Measurements from ENCODE around the gene LTBP1.

The LTBP1 gene

GRCh38 chr2:32930436-32930835 is 16.3 kb upstream of the LTBP1 start:
- no peak overlapping the region for H3K4me3 ChIP-seq
- no peak overlapping the region for H3K27ac ChIP-seq
- H3K4me1 ChIP-seq = no peaks in the 10 kb centered on the region
- no peak overlapping the region for H3K4me2 ChIP-seq
- no peak for TF ChIP-seq Cebpa-rat (IDR thresholded peaks at IDR 0.05)
- no peaks in the 10 kb centered on the region for H3K36me3 ChIP-seq
- no peak overlapping the region for H3K9ac ChIP-seq
- H3K27me3 ChIP-seq = no peaks in the 10 kb centered on the region
- no peaks in the 10 kb centered on the region for H4K20me1 ChIP-seq
- H3K9me3 ChIP-seq = no peaks in the 10 kb centered on the region

DNA sequence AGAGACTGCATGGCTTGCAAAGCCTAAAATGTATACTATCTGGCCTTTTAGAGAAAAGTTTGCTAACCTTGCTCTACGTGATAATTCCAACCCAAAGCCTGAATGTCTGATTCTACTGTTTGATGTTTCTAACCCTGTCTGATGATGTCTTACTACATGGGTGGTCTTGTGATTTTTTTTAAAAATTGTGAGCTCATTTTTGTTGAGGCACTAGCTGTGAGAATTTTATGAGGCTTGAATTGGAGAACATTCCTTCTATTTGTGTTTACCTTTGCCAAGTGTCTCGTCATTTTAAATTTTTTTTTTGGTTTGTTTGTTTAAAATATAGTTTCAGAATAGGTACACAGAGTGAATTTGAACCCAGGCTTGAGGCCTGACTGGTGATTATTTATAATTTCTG is 15.2 kb upstream of the LTBP1 start:
- Histone ChIP-seq H3K4me2 (no peak overlapping the region), H3K27ac (no peak overlapping the region), H3K4me3 (no peak overlapping the region), H3K9me3 (no peaks in the 10 kb centered on the region), H3K27me3 (no peaks in the 10 kb centered on the region), H3K36me3 (no peaks in the 10 kb centered on the region), H4K20me1 (no peaks in the 10 kb centered on the region), H3K9ac (no peak overlapping the region), H3K4me1 (no peaks in the 10 kb centered on the region)
- no peak for TF ChIP-seq Cebpa-rat (IDR thresholded peaks at IDR 0.05)

DNA sequence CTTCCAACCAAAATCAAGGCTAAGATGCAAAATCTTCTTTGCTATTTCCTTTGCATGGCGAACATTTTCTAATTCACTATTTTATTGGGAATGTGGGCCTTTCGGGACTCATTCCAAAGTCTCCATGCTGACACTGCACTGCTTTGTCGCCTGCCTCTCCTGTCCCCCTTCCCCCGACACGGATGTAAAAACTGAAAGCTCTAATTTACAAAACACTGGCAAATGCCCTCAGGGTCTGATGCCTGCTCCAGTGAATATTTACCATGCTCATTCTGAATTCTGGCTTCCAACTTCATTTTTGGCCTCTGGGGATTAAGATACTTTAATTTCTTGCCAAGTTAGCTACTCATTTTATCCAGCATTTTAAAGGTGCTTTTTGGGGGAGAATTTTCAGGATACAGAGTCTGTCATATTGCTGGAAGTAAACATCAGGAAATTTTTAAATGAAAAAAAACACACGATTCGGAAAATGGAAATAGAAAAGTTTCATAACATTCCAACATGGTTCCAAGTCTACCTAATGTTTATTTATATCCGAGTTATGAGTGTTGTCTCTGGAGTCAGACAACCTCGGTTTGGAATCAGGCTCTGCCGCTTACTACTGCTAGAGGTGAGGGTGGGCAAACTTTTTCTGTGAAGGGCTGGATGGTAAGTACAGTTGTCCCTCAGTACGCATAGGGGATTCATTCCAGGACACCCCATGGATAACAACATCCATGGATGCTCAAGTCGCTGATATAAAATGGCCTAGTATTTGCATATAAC is 14.6 kb upstream of the LTBP1 start:
- Histone ChIP-seq H3K9ac (no peak overlapping the region), H3K27me3 (no peaks in the 10 kb centered on the region), H3K4me1 (no peaks in the 10 kb centered on the region), H3K9me3 (no peaks in the 10 kb centered on the region), H3K4me3 (no peak overlapping the region), H3K4me2 (no peak overlapping the region), H4K20me1 (no peaks in the 10 kb centered on the region), H3K36me3 (no peaks in the 10 kb centered on the region), H3K27ac (no peak overlapping the region)
- TF ChIP-seq Cebpa-rat (IDR thresholded peaks at IDR 0.05) = no peak

GRCh38 chr2:32932825-32933755 is 13.7 kb upstream of the LTBP1 start:
- Histone ChIP-seq H3K27me3 (no peaks in the 10 kb centered on the region), H3K4me1 (no peaks in the 10 kb centered on the region), H3K9ac (no peak overlapping the region), H3K27ac (no peak overlapping the region), H3K4me2 (no peak overlapping the region), H3K4me3 (no peak overlapping the region), H3K36me3 (no peaks in the 10 kb centered on the region), H4K20me1 (no peaks in the 10 kb centered on the region), H3K9me3 (no peaks in the 10 kb centered on the region)
- TF ChIP-seq Cebpa-rat (IDR thresholded peaks at IDR 0.05) = no peak

- Histone ChIP-seq H3K27ac (no peak overlapping the region), H3K9me3 (no peaks in the 10 kb centered on the region), H3K4me2 (no peak overlapping the region), H3K27me3 (no peaks in the 10 kb centered on the region), H3K4me1 (no peaks in the 10 kb centered on the region), H3K9ac (no peak overlapping the region), H3K4me3 (no peak overlapping the region), H4K20me1 (no peaks in the 10 kb centered on the region), H3K36me3 (no peaks in the 10 kb centered on the region)
- no peak for TF ChIP-seq Cebpa-rat (IDR thresholded peaks at IDR 0.05)
Measured at GRCh38 chr2:32933756-32934095, 13.0 kb upstream of the LTBP1 start.

DNA sequence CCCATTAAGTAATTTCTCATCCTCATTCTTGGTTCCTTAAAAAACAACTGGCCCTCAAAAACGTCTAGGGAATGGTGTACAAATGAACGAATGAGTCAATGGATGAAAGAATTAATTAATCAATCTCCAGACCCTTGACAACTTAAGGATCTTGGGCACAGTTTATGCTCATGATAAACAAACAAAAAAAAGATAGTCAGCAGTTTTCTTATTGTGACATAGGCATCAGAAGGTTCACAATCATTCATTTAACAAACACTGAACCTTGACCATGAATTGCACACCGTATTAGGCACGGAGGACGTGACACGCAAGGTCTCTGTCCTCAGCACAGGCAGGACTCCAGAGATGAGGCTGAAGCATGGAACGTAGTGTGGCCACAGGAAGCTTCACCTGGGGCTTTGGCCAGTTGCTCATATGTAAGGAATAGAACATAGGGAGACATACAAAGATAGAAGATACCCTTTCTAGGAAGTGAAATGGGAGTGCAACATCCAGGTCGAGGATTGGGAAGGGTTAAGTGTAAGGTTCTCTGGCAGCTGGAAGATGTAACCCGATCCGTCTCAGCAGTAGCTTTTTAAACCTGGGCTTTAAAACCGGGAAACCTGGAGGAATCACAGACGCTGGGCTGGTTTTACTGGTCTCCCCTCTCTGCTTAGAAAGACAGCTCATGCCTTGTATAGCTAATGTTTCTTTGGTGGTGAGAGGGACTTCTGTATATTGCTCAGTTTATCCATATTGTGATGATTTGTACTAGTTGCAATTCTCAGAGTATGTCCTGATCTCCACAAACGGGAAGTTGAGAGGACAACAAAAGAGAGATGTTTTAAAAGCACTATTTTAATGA is 8.9 kb upstream of the LTBP1 start:
- Histone ChIP-seq H3K27me3 (no peaks in the 10 kb centered on the region), H3K4me2 (no peak overlapping the region), H3K4me3 (no peak overlapping the region), H3K9me3 (no peaks in the 10 kb centered on the region), H3K27ac (no peak overlapping the region), H3K36me3 (no peaks in the 10 kb centered on the region), H3K9ac (no peak overlapping the region), H4K20me1 (no peaks in the 10 kb centered on the region), H3K4me1 (no peaks in the 10 kb centered on the region)
- no peak for TF ChIP-seq Cebpa-rat (IDR thresholded peaks at IDR 0.05)

DNA sequence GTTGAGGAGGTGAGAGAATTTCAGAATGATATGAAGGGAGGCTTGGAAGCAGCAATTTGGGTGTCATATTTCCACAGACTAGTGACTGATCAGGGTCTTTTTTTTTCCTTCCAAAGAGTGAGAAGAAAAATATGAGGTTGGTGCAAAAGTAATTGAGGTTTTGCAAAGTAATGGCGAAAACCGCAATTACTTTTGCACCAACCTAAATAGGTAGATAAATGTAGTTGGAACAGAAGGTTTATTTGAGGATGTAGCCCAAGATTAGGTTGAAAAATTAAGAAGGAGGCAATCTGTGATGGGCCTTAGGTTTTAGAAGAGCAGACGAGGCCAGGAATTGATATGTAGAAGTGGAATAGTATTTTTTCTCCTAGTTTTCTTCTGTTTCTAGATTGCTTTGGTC is 7.8 kb upstream of the LTBP1 start:
- H3K27ac ChIP-seq = no peak overlapping the region
- TF ChIP-seq Cebpa-rat (IDR thresholded peaks at IDR 0.05) = no peak
- H3K4me3 ChIP-seq = no peak overlapping the region
- no peaks in the 10 kb centered on the region for H3K4me1 ChIP-seq
- no peaks in the 10 kb centered on the region for H3K36me3 ChIP-seq
- no peaks in the 10 kb centered on the region for H4K20me1 ChIP-seq
- H3K4me2 ChIP-seq = no peak overlapping the region
- no peaks in the 10 kb centered on the region for H3K9me3 ChIP-seq
- H3K27me3 ChIP-seq = no peaks in the 10 kb centered on the region
- H3K9ac ChIP-seq = no peak overlapping the region

GRCh38 chr2:32940316-32940997 is 6.3 kb upstream of the LTBP1 start:
- no peaks in the 10 kb centered on the region for H3K27me3 ChIP-seq
- no peak overlapping the region for H3K4me2 ChIP-seq
- H3K27ac ChIP-seq = no peak overlapping the region
- H3K4me3 ChIP-seq = no peak overlapping the region
- H4K20me1 ChIP-seq = no peaks in the 10 kb centered on the region
- no peaks in the 10 kb centered on the region for H3K9me3 ChIP-seq
- H3K4me1 ChIP-seq = no peaks in the 10 kb centered on the region
- H3K9ac ChIP-seq = no peak overlapping the region
- no peak for TF ChIP-seq Cebpa-rat (IDR thresholded peaks at IDR 0.05)
- no peaks in the 10 kb centered on the region for H3K36me3 ChIP-seq

- no peak for TF ChIP-seq Cebpa-rat (IDR thresholded peaks at IDR 0.05)
- no peaks in the 10 kb centered on the region for H3K9me3 ChIP-seq
- H4K20me1 ChIP-seq = no peaks in the 10 kb centered on the region
- H3K4me2 ChIP-seq = no peak overlapping the region
- H3K27me3 ChIP-seq = no peaks in the 10 kb centered on the region
- no peaks in the 10 kb centered on the region for H3K4me1 ChIP-seq
- H3K36me3 ChIP-seq = no peaks in the 10 kb centered on the region
- H3K4me3 ChIP-seq = no peak overlapping the region
- H3K9ac ChIP-seq = no peak overlapping the region
- H3K27ac ChIP-seq = no peak overlapping the region
Measured at GRCh38 chr2:32941944-32942690, 4.6 kb upstream of the LTBP1 start.

Data from BLaER1 (cell line).